K562 (cell line): ENCODE data around the gene MLH1. TPM values are rescaled to one million over a fixed set of nuclear protein-coding genes. Genes with fewer than 3 reads are reported as not detected.

Source experiments
- ATAC-seq: fragments of 200-7000 bp; cut with Tn5 transposase; 3 replicates; pipeline ENCODE4 v1.9.1; 2020; ENCODE audit warnings: moderate library complexity
- BruUV-seq: library from RNA; stranded (reverse); fragments of 400-500 nt; replicated peaks from 2 replicates; lab custom pipeline; 2021; lab: Mats Ljungman, UMichigan
- CTCF ChIA-PET: fragments of 300-600 bp; formaldehyde crosslinking; extraction: SDS; loops from one replicate; lab custom pipeline; 2021; ENCODE audit warnings: low intra/inter-chr PET ratio; lab: Yijun Ruan, JAX
- POLR2A ChIA-PET: fragments of 300-600, 350-650 bp; sonication (Branson Sonifier 250); formaldehyde crosslinking; extraction: SDS; loops from one replicate; lab custom pipeline; 2021; ENCODE audit warnings: antibody characterized with exemption, inconsistent platforms; lab: Yijun Ruan, JAX
- DNase-seq, 4 experiments: peaks; one replicate each; pipeline versions ENCODE4 v3.0.0 to v3.0.0-alpha.2; 2011 to 2018; ENCODE audit warnings: low spot score in 3 of 4, mixed read lengths in 3 of 4; ENCODE audit errors: extremely low read depth in 1 of 4
- FAIRE-seq: peaks from 2 replicates; lab custom pipeline; 2011; peaks lifted over from hg19 to GRCh38; lab: Jason Lieb, UNC
- H2AFZ ChIP-seq: 2 replicates; pipeline ENCODE4 v1.6.0; 2011; ENCODE audit warnings: low read depth, low read length, control low read depth, inconsistent platforms
- H3K27ac ChIP-seq: fragments of 200-600 bp; 3 replicates; pipeline ENCODE4 v1.8.0; 2011; ENCODE audit warnings: low read depth, mild to moderate bottlenecking, control low read depth, inconsistent platforms, low read length, moderate library complexity, mixed read lengths; ENCODE audit errors: extremely low read depth
- H3K27me3 ChIP-seq, 2 experiments: fragments of 300-600 bp in 1 of 2; 2 replicates in 1 of 2; 3 replicates in 1 of 2; pipeline versions ENCODE4 v1.6.0 to v1.8.0; 2011; ENCODE audit warnings: inconsistent platforms in 2 of 2, low read length in 2 of 2, mild to moderate bottlenecking in 1 of 2, mixed read lengths in 1 of 2, moderate library complexity in 1 of 2; ENCODE audit not compliant: control insufficient read depth in 2 of 2, insufficient read depth in 2 of 2
- H3K36me3 ChIP-seq: fragments of 300-600 bp; 3 replicates; pipeline ENCODE4 v1.8.0; 2011; ENCODE audit warnings: mild to moderate bottlenecking, low read length, inconsistent platforms; ENCODE audit not compliant: control insufficient read depth, insufficient read depth
- H3K4me1 ChIP-seq, 2 experiments: fragments of 200-600 bp in 1 of 2; replicated peaks in 1 of 2; 2 replicates in 1 of 2; 3 replicates in 1 of 2; pipeline versions ENCODE4 v1.5.1 to v1.8.0; 2011; ENCODE audit warnings: inconsistent platforms in 2 of 2, low read length in 2 of 2, mild to moderate bottlenecking in 1 of 2, mixed read lengths in 1 of 2, moderate library complexity in 1 of 2; ENCODE audit not compliant: control insufficient read depth in 2 of 2, insufficient read depth in 2 of 2
- H3K4me2 ChIP-seq: 2 replicates; pipeline ENCODE4 v1.6.1; 2011; ENCODE audit warnings: low read length, control low read depth, inconsistent platforms, mixed read lengths; ENCODE audit not compliant: insufficient read depth
- H3K4me3 ChIP-seq: fragments of 200-600 bp; sonication (generic), shearing (Covaris generic); 2 replicates; pipeline ENCODE4 v1.5.1; 2016; ENCODE audit warnings: control low read depth, inconsistent platforms
- H3K79me2 ChIP-seq: fragments of 200-600 bp; 3 replicates; pipeline ENCODE4 v1.8.0; 2011; ENCODE audit warnings: low read length, inconsistent platforms; ENCODE audit not compliant: control insufficient read depth, insufficient read depth
- H3K9ac ChIP-seq, 2 experiments: 2 replicates each; pipeline versions ENCODE4 v1.6.0 to v1.6.1; 2011; ENCODE audit warnings: low read depth in 2 of 2, low read length in 2 of 2, control low read depth in 1 of 2, inconsistent platforms in 1 of 2, mild to moderate bottlenecking in 1 of 2, mixed read lengths in 1 of 2; ENCODE audit not compliant: insufficient read depth in 1 of 2
- H3K9me1 ChIP-seq: one replicate; pipeline ENCODE4 v1.6.0; 2011; ENCODE audit warnings: inconsistent platforms, mild to moderate bottlenecking, low read length, moderate library complexity; ENCODE audit not compliant: control insufficient read depth, insufficient read depth
- H3K9me3 ChIP-seq: replicated peaks from 2 replicates; pipeline ENCODE4 v1.5.1; 2011; ENCODE audit warnings: low read depth, low read length, inconsistent platforms; ENCODE audit not compliant: control insufficient read depth, insufficient read depth
- H4K20me1 ChIP-seq: replicated peaks from 2 replicates; pipeline ENCODE4 v1.6.1; 2011; ENCODE audit warnings: low read length, inconsistent platforms, mixed read lengths; ENCODE audit not compliant: control insufficient read depth, insufficient read depth
- ASH1L ChIP-seq: fragments of 450-650 bp; IDR thresholded peaks from 2 replicates; pipeline ENCODE4 v1.6.1; 2018; ENCODE audit warnings: borderline replicate concordance, mild to moderate bottlenecking, low read depth; ENCODE audit not compliant: partially characterized antibody
- CHAMP1 ChIP-seq: fragments of 450-650 bp; IDR thresholded peaks from 2 replicates; pipeline ENCODE4 v1.6.1; 2016; ENCODE audit warnings: mild to moderate bottlenecking
- WGBS: fragments of 100-300 bp; shearing (Covaris generic); methylation state at CpG from one replicate; pipeline ENCODE4 v1.1.6; 2016; ENCODE audit warnings: low coverage, mixed read lengths; ENCODE audit not compliant: insufficient coverage; ENCODE audit errors: missing lambda C conversion rate; 5-methylcytosine and 5-hydroxymethylcytosine counted together
- in situ Hi-C: fragments of 300-500 bp; cut with MboI; formaldehyde crosslinking; loops from 4 replicates; pipeline ENCODE4 v1.15.0; 2018; ENCODE audit warnings: inconsistent platforms, mixed read lengths
- intact Hi-C: fragments of 100-400 bp; cut with micrococcal nuclease; formaldehyde crosslinking; loops from 2 replicates; pipeline ENCODE4 v1.14.2; 2022
- polyA plus RNA-seq, 8 experiments: library from polyadenylated mRNA; depleted of rRNA in 4 of 8; stranded (reverse) in 5 of 8; unstranded in 3 of 8; fragments of >200 nt; fragmentation: Nextera tagmentation in 2 of 8; fragmentation: Illumina TruSeq in 1 of 8; extraction: Ambion mirVana in 2 of 8; extraction: Trizol in 1 of 8; gene quantifications; 2 replicates each; pipeline versions ENCODE4 v1.2.1 to v1.2.3, GENCODE V29; 2011 to 2014; ENCODE audit warnings: inconsistent platforms in 1 of 8, missing spikeins in 1 of 8
- total RNA-seq, 7 experiments: library from RNA; depleted of rRNA in 6 of 7; stranded (reverse); fragments of >200 nt in 6 of 7; fragmentation: Illumina TruSeq in 2 of 7; extraction: Trizol in 2 of 7; gene quantifications; 2 replicates each; pipeline versions ENCODE4 v1.2.1 to v1.2.3, GENCODE V29; 2011 to 2021; ENCODE audit warnings: low replicate concordance in 1 of 7

The MLH1 gene
- total and polyA plus RNA-seq, 9 of the 15 experiments (the other 6 are each of a cell fraction or from before 2014, with no cell fraction given) = 76.4 to 155 (median 117) TPM

GRCh38 chr3:36944012-36944640, 49.2 kb upstream of the MLH1 start:
- no peak overlapping the region for H3K4me3 ChIP-seq
- in situ Hi-C loops = no loop called here
- ChIA-PET POLR2A (interaction anchor here (0.7 to 1.0 kb wide), 2 partner anchors 35 to 110 kb away, joined by 3 to 4 read pairs; no protein-coding TSS in a partner anchor), CTCF (no interaction called here)
- no peaks in the 10 kb centered on the region for H3K9me1 ChIP-seq
- WGBS = 96% methylated on average over 47 of the region's 56 CpGs
- no peak overlapping the region for H3K9ac ChIP-seq
- TF ChIP-seq CHAMP1 (0 out of 2 replicates have a peak, but pooled peaks have one; percentile 27), ASH1L (no peak)
- FAIRE-seq = no peak
- no peak overlapping the region for H3K4me2 ChIP-seq
- H3K36me3 ChIP-seq = no peaks in the 10 kb centered on the region
- no TSS peak for BruUV-seq
- no peak for DNase-seq
- no peaks in the 10 kb centered on the region for H3K79me2 ChIP-seq
- peaks cover 21 to 22% of the 10 kb centered on the region in 2 experiments for H3K4me1 ChIP-seq
- no peak overlapping the region for H3K27ac ChIP-seq
- H2AFZ ChIP-seq = no peak overlapping the region
- peaks cover 24% of the 10 kb centered on the region for H3K9me3 ChIP-seq
- no peak for ATAC-seq
- H4K20me1 ChIP-seq = no peaks in the 10 kb centered on the region
- intact Hi-C loops = no loop called here
- H3K27me3 ChIP-seq = no peaks in the 10 kb centered on the region
